Measurements from ENCODE around the gene HOXD9. TPM values are rescaled to one million over a fixed set of nuclear protein-coding genes. Genes with fewer than 3 reads are reported as not detected.

Gene HOXD9
- total RNA-seq, 1 experiment from 2014 or later: not detected

- no peak overlapping the region for H3K4ac ChIP-seq (ENCODE audit: low read depth, low read length)
- no peaks in the 10 kb centered on the region for H3K79me2 ChIP-seq (ENCODE audit: insufficient read depth, low read length)
- no peak overlapping the region for H2BK120ac ChIP-seq (ENCODE audit: low read depth, low read length, poor library complexity, severe bottlenecking)
- no peak overlapping the region for H2AFZ ChIP-seq (ENCODE audit: low read length)
- no peaks in the 10 kb centered on the region; a peak in 2 of 7 replicates for H3K36me3 Mint-ChIP-seq (ENCODE audit: insufficient read depth in 1 of 3, low read depth in 3 of 3)
- H3K14ac ChIP-seq (ENCODE audit: insufficient read depth, low read length): no peak overlapping the region
- peaks cover 89% of the 10 kb centered on the region for H3K27me3 ChIP-seq (ENCODE audit: insufficient read depth, low read length)
- H3K4me1 Mint-ChIP-seq: peaks cover 12 to 22% of the 10 kb centered on the region in 2 experiments
- no peak overlapping the region for H2BK15ac ChIP-seq (ENCODE audit: low read depth, low read length)
- no peaks in the 10 kb centered on the region for H4K20me1 ChIP-seq (ENCODE audit: control insufficient read depth, insufficient read depth, insufficient read length)
- no peak overlapping the region for H3K23ac ChIP-seq (ENCODE audit: insufficient read length, low read depth, low read length)
- no peak overlapping the region for H3T11ph ChIP-seq (ENCODE audit: low read length)
- H3K27me3 Mint-ChIP-seq (ENCODE audit: low read depth): peaks cover 97% of the 10 kb centered on the region
- DNase-seq: peak; percentile 31
- TF ChIP-seq CTCF (conservative IDR thresholded peaks at IDR 0.05): peak; percentile 92
- H3K9ac ChIP-seq (ENCODE audit: extremely low read depth, insufficient read length, low read length): no peak overlapping the region
- H4K5ac ChIP-seq (ENCODE audit: insufficient read length, low read depth, low read length): no peak overlapping the region
- H2BK20ac ChIP-seq (ENCODE audit: low read depth, low read length, poor library complexity, severe bottlenecking): no peak overlapping the region
- H3K4me3 Mint-ChIP-seq: no peak overlapping the region
- no peak overlapping the region for H3K27ac ChIP-seq (ENCODE audit: insufficient read length, low read depth, low read length)
- no peak overlapping the region for H4K8ac ChIP-seq (replicated peaks; ENCODE audit: insufficient read length, low read depth, low read length)
- H3K27ac Mint-ChIP-seq: no peak overlapping the region
- H3K9me3 Mint-ChIP-seq: peaks cover 0 to 13% of the 10 kb centered on the region in 2 experiments; a peak in 4 of 5 replicates
- no peak overlapping the region for H3K56ac ChIP-seq (ENCODE audit: insufficient read length, low read depth, low read length)
- no peaks in the 10 kb centered on the region for H3K79me1 ChIP-seq (ENCODE audit: insufficient read depth, low read depth, low read length, poor library complexity, severe bottlenecking)
- H2BK5ac ChIP-seq (ENCODE audit: insufficient read length, low read length): no peak overlapping the region
- no peak overlapping the region for H3K4me2 ChIP-seq (ENCODE audit: insufficient read depth, insufficient read length, low read length)
- no peak overlapping the region for H3K18ac ChIP-seq (ENCODE audit: insufficient read length, low read depth, low read length)
- H3K9me3 ChIP-seq (ENCODE audit: control insufficient read depth, low read depth, low read length): no peaks in the 10 kb centered on the region
- no peak overlapping the region for H2AK5ac ChIP-seq (ENCODE audit: insufficient read length, low read length)
- H2BK12ac ChIP-seq (ENCODE audit: insufficient read length, low read depth, low read length): no peak overlapping the region
- no peaks in the 10 kb centered on the region for H3K4me1 ChIP-seq (ENCODE audit: insufficient read depth, low read length)
- no peak overlapping the region for H4K91ac ChIP-seq (ENCODE audit: insufficient read length, low read depth, low read length)
- H3K23me2 ChIP-seq (ENCODE audit: insufficient read length, low read depth, low read length, poor library complexity, severe bottlenecking): no peaks in the 10 kb centered on the region
- WGBS (ENCODE audit: extremely low coverage, insufficient read length, low lambda C conversion rate): no CpG with 5 or more reads among the region's 13 CpGs
Observed at GRCh38 chr2:176126929-176127773, 4.6 kb downstream of the HOXD9 start.

Measured in H9 (cell line).